Measurements from ENCODE around the gene PGM2.

Gene PGM2

DNA sequence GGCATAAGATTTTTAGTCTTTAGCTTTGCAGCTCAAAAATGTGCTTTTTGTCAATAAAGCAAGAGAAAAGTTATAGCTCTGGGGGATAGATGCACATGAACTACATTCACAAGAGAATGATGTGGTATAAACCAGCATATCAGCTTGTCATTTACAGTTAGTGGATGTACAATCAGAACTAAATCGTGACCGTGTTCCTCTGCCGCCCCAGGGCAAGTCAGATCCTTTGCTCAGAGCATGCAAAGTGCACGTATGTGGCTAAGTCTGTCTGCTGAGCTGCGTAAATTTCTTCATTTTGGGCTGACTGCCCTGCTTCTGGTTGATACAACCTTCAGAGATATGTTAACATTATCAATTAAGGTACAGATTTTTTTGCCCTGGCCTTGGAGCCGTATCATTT is 9.3 kb downstream of the PGM2 start:
- H3K27ac ChIP-seq (ENCODE audit: insufficient read depth in 1 of 2, low read depth in 1 of 2, low read length in 2 of 2, poor library complexity in 1 of 2, severe bottlenecking in 2 of 2) = no peak overlapping the region
- WGBS (ENCODE audit: insufficient coverage) = 90% methylated on average over 4 of the region's 6 CpGs
- peaks cover 13 to 20% (median 16%) of the 10 kb centered on the region in 4 experiments for H3K4me1 ChIP-seq (ENCODE audit: control extremely low read depth in 1 of 4, control insufficient read depth in 4 of 4, insufficient read depth in 4 of 4, low read length in 3 of 4)
- H3K27me3 ChIP-seq (replicated peaks in 2 of 5; ENCODE audit: control insufficient read depth in 4 of 5, insufficient read depth in 5 of 5, low read length in 4 of 5) = no peaks in the 10 kb centered on the region
- H3K4me3 ChIP-seq (ENCODE audit: control insufficient read depth in 1 of 7, extremely low read depth in 1 of 7, insufficient read depth in 4 of 7, low read depth in 2 of 7, low read length in 6 of 7) = no peak overlapping the region
- H3K9me3 ChIP-seq (ENCODE audit: control extremely low read depth in 1 of 5, control insufficient read depth in 4 of 5, insufficient read depth in 2 of 5, low read depth in 1 of 5, low read length in 4 of 5) = no peaks in the 10 kb centered on the region
- CTCF ChIA-PET = interaction anchor here (1.0 to 2.6 kb wide), 9 partner anchors 8 to 202 kb away, joined by 3 to 9 read pairs (median 3); partner anchors contain the start of gene PGM2
- POLR2A ChIA-PET = interaction anchor here (1.5 kb wide), 1 partner anchor 9 kb away, joined by 5 read pairs; the partner anchor contains the start of gene PGM2
- DNase-seq = no peak
- peaks cover 15 to 80% (median 51%) of the 10 kb centered on the region in 4 experiments for H3K36me3 ChIP-seq (ENCODE audit: control insufficient read depth in 4 of 4, insufficient read depth in 4 of 4, low read length in 3 of 4)

GRCh38 chr4:37836274-37836673 is 9.8 kb downstream of the PGM2 start:
- ChIA-PET CTCF (interaction anchor here (1.0 to 2.6 kb wide), 10 partner anchors 9 to 234 kb away, joined by 3 to 9 read pairs (median 3); partner anchors contain the start of gene PGM2), POLR2A (interaction anchor here (1.5 kb wide), 1 partner anchor 10 kb away, joined by 5 read pairs; the partner anchor contains the start of gene PGM2)
- no peak for DNase-seq
- no peaks in the 10 kb centered on the region for H3K27me3 ChIP-seq (replicated peaks in 2 of 5; ENCODE audit: control insufficient read depth in 4 of 5, insufficient read depth in 5 of 5, low read length in 4 of 5)
- no peak overlapping the region for H3K4me3 ChIP-seq (ENCODE audit: control insufficient read depth in 1 of 7, extremely low read depth in 1 of 7, insufficient read depth in 4 of 7, low read depth in 2 of 7, low read length in 6 of 7)
- WGBS (ENCODE audit: insufficient coverage) = 100% methylated on average over 5 of the region's 10 CpGs
- H3K9me3 ChIP-seq (ENCODE audit: control extremely low read depth in 1 of 5, control insufficient read depth in 4 of 5, insufficient read depth in 2 of 5, low read depth in 1 of 5, low read length in 4 of 5) = no peaks in the 10 kb centered on the region
- H3K27ac ChIP-seq (ENCODE audit: insufficient read depth in 1 of 2, low read depth in 1 of 2, low read length in 2 of 2, poor library complexity in 1 of 2, severe bottlenecking in 2 of 2) = no peak overlapping the region
- peaks cover 17 to 78% (median 50%) of the 10 kb centered on the region in 4 experiments for H3K36me3 ChIP-seq (ENCODE audit: control insufficient read depth in 4 of 4, insufficient read depth in 4 of 4, low read length in 3 of 4)
- H3K4me1 ChIP-seq (ENCODE audit: control extremely low read depth in 1 of 4, control insufficient read depth in 4 of 4, insufficient read depth in 4 of 4, low read length in 3 of 4) = peaks cover 13 to 20% (median 16%) of the 10 kb centered on the region in 4 experiments

DNA sequence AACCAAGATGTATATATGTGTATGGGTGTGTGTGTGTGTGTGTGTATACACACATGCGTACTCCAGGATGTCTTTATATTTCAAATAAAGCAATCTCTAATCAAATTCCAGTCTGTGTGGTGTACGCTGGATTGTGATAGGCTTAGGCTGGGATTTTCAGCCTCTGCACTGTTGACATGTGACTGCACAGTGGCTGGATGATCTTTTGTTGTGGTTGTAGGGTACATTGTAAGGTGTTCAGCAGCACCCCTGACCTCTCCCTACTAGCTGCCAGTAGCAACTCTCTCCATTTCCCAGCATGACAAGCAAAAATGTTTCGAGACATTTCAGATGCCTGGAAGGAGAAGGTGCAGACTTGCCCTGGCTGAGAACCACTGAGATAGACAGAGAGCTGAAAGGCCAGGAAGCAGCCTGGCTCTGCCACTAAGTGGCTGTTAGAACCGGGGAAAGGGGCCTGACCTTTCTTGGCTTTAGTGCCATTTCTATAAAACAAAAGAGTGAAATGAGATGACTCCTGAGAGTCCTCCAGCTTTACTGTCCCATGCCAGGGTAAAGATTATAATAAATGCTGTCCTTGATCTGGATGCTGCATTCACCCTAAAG is 10.5 kb downstream of the PGM2 start:
- H3K9me3 ChIP-seq (ENCODE audit: control extremely low read depth in 1 of 5, control insufficient read depth in 4 of 5, insufficient read depth in 2 of 5, low read depth in 1 of 5, low read length in 4 of 5) = no peaks in the 10 kb centered on the region

GRCh38 chr4:37837446-37837845 is 11.0 kb downstream of the PGM2 start:
- peak overlapping the region in 1 of 2 experiments; percentile 40 for H3K27ac ChIP-seq (ENCODE audit: insufficient read depth in 1 of 2, low read depth in 1 of 2, low read length in 2 of 2, poor library complexity in 1 of 2, severe bottlenecking in 2 of 2)
- peak overlapping the region in 2 of 7 experiments; percentile 8 to 26 for H3K4me3 ChIP-seq (ENCODE audit: control insufficient read depth in 1 of 7, extremely low read depth in 1 of 7, insufficient read depth in 4 of 7, low read depth in 2 of 7, low read length in 6 of 7)
- WGBS (ENCODE audit: insufficient coverage) = no CpG with 5 or more reads among the region's 2 CpGs
- H3K9me3 ChIP-seq (ENCODE audit: control extremely low read depth in 1 of 5, control insufficient read depth in 4 of 5, insufficient read depth in 2 of 5, low read depth in 1 of 5, low read length in 4 of 5) = no peaks in the 10 kb centered on the region
- H3K4me1 ChIP-seq (ENCODE audit: control extremely low read depth in 1 of 4, control insufficient read depth in 4 of 4, insufficient read depth in 4 of 4, low read length in 3 of 4) = peaks cover 13 to 20% (median 16%) of the 10 kb centered on the region in 4 experiments
- ChIA-PET POLR2A (interaction anchor here (0.8 kb wide), 1 partner anchor 14 kb away, joined by 3 read pairs; no protein-coding TSS in a partner anchor), CTCF (interaction anchor here (0.9 to 2.6 kb wide), 8 partner anchors 10 to 235 kb away, joined by 3 to 9 read pairs (median 4); partner anchors contain the start of gene PGM2)
- peak in 2 of 3 donors; percentile 65 to 75 for DNase-seq
- no peaks in the 10 kb centered on the region for H3K27me3 ChIP-seq (replicated peaks in 2 of 5; ENCODE audit: control insufficient read depth in 4 of 5, insufficient read depth in 5 of 5, low read length in 4 of 5)
- H3K36me3 ChIP-seq (ENCODE audit: control insufficient read depth in 4 of 4, insufficient read depth in 4 of 4, low read length in 3 of 4) = peaks cover 18 to 72% (median 49%) of the 10 kb centered on the region in 4 experiments

More for the DNA sequence above, 10.5 kb downstream of the PGM2 start:
- H3K27me3 ChIP-seq (replicated peaks in 2 of 5; ENCODE audit: control insufficient read depth in 4 of 5, insufficient read depth in 5 of 5, low read length in 4 of 5) = no peaks in the 10 kb centered on the region
- H3K36me3 ChIP-seq (ENCODE audit: control insufficient read depth in 4 of 4, insufficient read depth in 4 of 4, low read length in 3 of 4) = peaks cover 18 to 77% (median 50%) of the 10 kb centered on the region in 4 experiments
- peak overlapping the region in 3 of 7 experiments; percentile 8 to 44 (median 26) for H3K4me3 ChIP-seq (ENCODE audit: control insufficient read depth in 1 of 7, extremely low read depth in 1 of 7, insufficient read depth in 4 of 7, low read depth in 2 of 7, low read length in 6 of 7)
- H3K4me1 ChIP-seq (ENCODE audit: control extremely low read depth in 1 of 4, control insufficient read depth in 4 of 4, insufficient read depth in 4 of 4, low read length in 3 of 4) = peaks cover 13 to 20% (median 16%) of the 10 kb centered on the region in 4 experiments
- DNase-seq = peak in 2 of 3 donors; percentile 37 to 46
- H3K27ac ChIP-seq (ENCODE audit: insufficient read depth in 1 of 2, low read depth in 1 of 2, low read length in 2 of 2, poor library complexity in 1 of 2, severe bottlenecking in 2 of 2) = peak overlapping the region in 1 of 2 experiments; percentile 40
- POLR2A ChIA-PET = interaction anchor here (1.5 kb wide), 1 partner anchor 10 kb away, joined by 5 read pairs; the partner anchor contains the start of gene PGM2
- CTCF ChIA-PET = interaction anchor here (0.9 to 2.6 kb wide), 7 partner anchors 9 to 234 kb away, joined by 3 to 9 read pairs (median 6); partner anchors contain the start of gene PGM2
- WGBS (ENCODE audit: insufficient coverage) = 0% methylated on average over 2 of the region's 4 CpGs

GRCh38 chr4:37839426-37839825 is 12.9 kb downstream of the PGM2 start:
- Histone ChIP-seq H3K4me1 (ENCODE audit: control extremely low read depth in 1 of 4, control insufficient read depth in 4 of 4, insufficient read depth in 4 of 4, low read length in 3 of 4) (peaks cover 13 to 20% (median 16%) of the 10 kb centered on the region in 4 experiments), H3K27me3 (replicated peaks in 2 of 5; ENCODE audit: control insufficient read depth in 4 of 5, insufficient read depth in 5 of 5, low read length in 4 of 5) (no peaks in the 10 kb centered on the region), H3K4me3 (ENCODE audit: control insufficient read depth in 1 of 7, extremely low read depth in 1 of 7, insufficient read depth in 4 of 7, low read depth in 2 of 7, low read length in 6 of 7) (no peak overlapping the region), H3K27ac (ENCODE audit: insufficient read depth in 1 of 2, low read depth in 1 of 2, low read length in 2 of 2, poor library complexity in 1 of 2, severe bottlenecking in 2 of 2) (no peak overlapping the region), H3K9me3 (ENCODE audit: control extremely low read depth in 1 of 5, control insufficient read depth in 4 of 5, insufficient read depth in 2 of 5, low read depth in 1 of 5, low read length in 4 of 5) (no peaks in the 10 kb centered on the region), H3K36me3 (ENCODE audit: control insufficient read depth in 4 of 4, insufficient read depth in 4 of 4, low read length in 3 of 4) (peaks cover 20 to 70% (median 45%) of the 10 kb centered on the region in 4 experiments)
- 80% methylated on average over 1 of the region's 2 CpGs for WGBS (ENCODE audit: insufficient coverage)
- ChIA-PET CTCF (interaction anchor here (1.0 to 1.3 kb wide), 3 partner anchors 9 to 16 kb away, joined by 3 to 4 read pairs (median 3); no protein-coding TSS in a partner anchor), POLR2A (no interaction called here)
- no peak for DNase-seq

DNA sequence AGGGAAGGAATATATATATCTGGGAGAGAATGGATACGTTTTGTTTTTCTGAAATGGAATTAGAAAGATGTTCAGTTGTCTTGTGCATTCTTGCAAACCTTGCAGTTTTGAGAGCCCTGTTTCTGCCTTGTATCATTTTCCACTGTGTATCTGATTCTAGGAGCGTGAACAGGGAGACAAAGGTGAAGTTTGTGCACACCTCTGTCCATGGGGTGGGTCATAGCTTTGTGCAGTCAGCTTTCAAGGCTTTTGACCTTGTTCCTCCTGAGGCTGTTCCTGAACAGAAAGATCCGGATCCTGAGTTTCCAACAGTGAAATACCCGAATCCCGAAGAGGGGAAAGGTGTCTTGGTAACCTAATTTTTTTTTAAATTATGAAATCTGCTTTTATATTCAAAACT is 17.7 kb downstream of the PGM2 start:
- Histone ChIP-seq H3K27ac (ENCODE audit: insufficient read depth in 1 of 2, low read depth in 1 of 2, low read length in 2 of 2, poor library complexity in 1 of 2, severe bottlenecking in 2 of 2) (no peak overlapping the region), H3K27me3 (replicated peaks in 2 of 5; ENCODE audit: control insufficient read depth in 4 of 5, insufficient read depth in 5 of 5, low read length in 4 of 5) (no peaks in the 10 kb centered on the region), H3K4me1 (ENCODE audit: control extremely low read depth in 1 of 4, control insufficient read depth in 4 of 4, insufficient read depth in 4 of 4, low read length in 3 of 4) (no peaks in the 10 kb centered on the region), H3K9me3 (ENCODE audit: control extremely low read depth in 1 of 5, control insufficient read depth in 4 of 5, insufficient read depth in 2 of 5, low read depth in 1 of 5, low read length in 4 of 5) (no peaks in the 10 kb centered on the region), H3K4me3 (ENCODE audit: control insufficient read depth in 1 of 7, extremely low read depth in 1 of 7, insufficient read depth in 4 of 7, low read depth in 2 of 7, low read length in 6 of 7) (no peak overlapping the region), H3K36me3 (ENCODE audit: control insufficient read depth in 4 of 4, insufficient read depth in 4 of 4, low read length in 3 of 4) (peaks cover 33 to 87% (median 55%) of the 10 kb centered on the region in 4 experiments)
- POLR2A ChIA-PET = no interaction called here
- 95% methylated on average over 2 of the region's 5 CpGs for WGBS (ENCODE audit: insufficient coverage)
- CTCF ChIA-PET = interaction anchor here (1.3 kb wide), 1 partner anchor 191 kb away, joined by 3 read pairs; no protein-coding TSS in a partner anchor
- DNase-seq = no peak

Measured in common myeloid progenitor, CD34-positive (primary cell).